Measurements from ENCODE around the gene SETMAR. TPM values are rescaled to one million over a fixed set of nuclear protein-coding genes. Genes with fewer than 3 reads are reported as not detected.

Gene SETMAR
- total and polyA plus RNA-seq, 2 of the 13 experiments (the other 11 are each of a cell fraction or from before 2014, with no cell fraction given): 7.0 to 16.7 TPM

- WGBS (ENCODE audit: low lambda C conversion rate): 22% methylated on average over 6 of the region's 6 CpGs
- FAIRE-seq: no peak
- H3K79me2 ChIP-seq (ENCODE audit: insufficient read depth, low read length): no peaks in the 10 kb centered on the region
- intact Hi-C loops (cut with micrococcal nuclease; ENCODE audit: unreplicated experiment): no loop called here
- no peak for DNase-seq (ENCODE audit: low spot score)
- no peaks in the 10 kb centered on the region for H3K36me3 ChIP-seq (replicated peaks in 1 of 2; ENCODE audit: control insufficient read depth in 1 of 2, insufficient read depth in 2 of 2, low read length in 2 of 2)
- POLR2A ChIA-PET: no interaction called here
- no peak overlapping the region for H3K4me2 ChIP-seq (ENCODE audit: low read depth, low read length)
- CTCF ChIA-PET (ENCODE audit: low intra/inter-chr PET ratio, low total read pairs): no interaction called here
- no TSS peak for BruUV-seq (replicated peaks)
- no peaks in the 10 kb centered on the region for H3K9me3 ChIP-seq (ENCODE audit: low read length)
- no peaks in the 10 kb centered on the region for H3K4me1 ChIP-seq (ENCODE audit: insufficient read depth, low read length)
- H3K27me3 ChIP-seq (ENCODE audit: control insufficient read depth in 1 of 2, insufficient read depth in 2 of 2, low read length in 2 of 2): no peaks in the 10 kb centered on the region
- H3K27ac ChIP-seq (ENCODE audit: extremely low read length, insufficient read depth, low read length): no peak overlapping the region
- H3K9ac ChIP-seq (ENCODE audit: insufficient read depth, low read depth, low read length): no peak overlapping the region
- H2AFZ ChIP-seq (ENCODE audit: low read length): no peak overlapping the region
- in situ Hi-C loops (cut with HindIII; ENCODE audit: extremely low pct_ligation_motif_present, low pct_unique_long_range_greater_than_20kb): no loop called here
- no peak overlapping the region for H3K4me3 ChIP-seq (replicated peaks in 1 of 3; ENCODE audit: insufficient read depth in 1 of 3, low read depth in 2 of 3, low read length in 3 of 3)
- no peak for ATAC-seq
- H4K20me1 ChIP-seq (ENCODE audit: insufficient read depth, low read length): no peaks in the 10 kb centered on the region
- TF ChIP-seq ARID5B (CRISPR knock-in tag; IDR thresholded peaks at IDR 0.05): no peak
- TF ChIP-seq DNMT1 (CRISPR knock-in tag; IDR thresholded peaks at IDR 0.05): no peak
- TF ChIP-seq ZNF275 (CRISPR knock-in tag; IDR thresholded peaks at IDR 0.05; ENCODE audit: borderline replicate concordance): no peak
- no peak for TF ChIP-seq ZNF777 (CRISPR knock-in tag; IDR thresholded peaks at IDR 0.05)
- no peak for TF ChIP-seq EP300 (IDR thresholded peaks at IDR 0.05; ENCODE audit: low read depth in 2 of 2, low read length in 2 of 2)
- TF ChIP-seq EP300 (CRISPR knock-in tag; IDR thresholded peaks at IDR 0.05; ENCODE audit: borderline replicate concordance): no peak
- TF ChIP-seq ZSCAN12 (CRISPR knock-in tag; IDR thresholded peaks at IDR 0.05): no peak
- no peak for TF ChIP-seq ZFP90 (CRISPR knock-in tag; IDR thresholded peaks at IDR 0.05; ENCODE audit: borderline replicate concordance)
- no peak for TF ChIP-seq ZXDC (CRISPR knock-in tag; IDR thresholded peaks at IDR 0.05)
- no peak for TF ChIP-seq PBX2 (CRISPR knock-in tag; IDR thresholded peaks at IDR 0.05)
- TF ChIP-seq ZFX (CRISPR knock-in tag; IDR thresholded peaks at IDR 0.05; ENCODE audit: low read depth): no peak
- TF ChIP-seq ESRRA (CRISPR knock-in tag; IDR thresholded peaks at IDR 0.05; ENCODE audit: low read depth): no peak
- TF ChIP-seq ZNF850 (CRISPR knock-in tag; conservative IDR thresholded peaks at IDR 0.05): no peak
- TF ChIP-seq IKZF1 (IDR thresholded peaks at IDR 0.05): no peak
- no peak for TF ChIP-seq ISX (CRISPR knock-in tag; conservative IDR thresholded peaks at IDR 0.05)
- TF ChIP-seq ZFAT (CRISPR knock-in tag; conservative IDR thresholded peaks at IDR 0.05): no peak
- no peak for TF ChIP-seq HNRNPLL (IDR thresholded peaks at IDR 0.05; ENCODE audit: low read depth, low read length, poor library complexity, severe bottlenecking)
- TF ChIP-seq ZNF660 (CRISPR knock-in tag; IDR thresholded peaks at IDR 0.05; ENCODE audit: borderline replicate concordance, low read depth): no peak
Observed at GRCh38 chr3:4261406-4261805, 41.8 kb upstream of the SETMAR start.
